Bronchial epithelial cell (primary cell): Measurements from ENCODE around the gene DNM1. TPM values are rescaled to one million over a fixed set of nuclear protein-coding genes. Genes with fewer than 3 reads are reported as not detected.
A peak's percentile ranks its signal among the peaks of the same experiment; 100 is the strongest.

ENCODE experiments used
- DNase-seq: peaks from one replicate; pipeline ENCODE4 v3.0.0-alpha.2; 2010; ENCODE audit warnings: low read depth
- FAIRE-seq: peaks from 2 replicates; lab custom pipeline; 2011; peaks lifted over from hg19 to GRCh38; lab: Jason Lieb, UNC
- H3K27me3 ChIP-seq: 2 replicates; pipeline ENCODE4 v1.5.1; 2011; ENCODE audit warnings: low read length; ENCODE audit not compliant: control insufficient read depth, insufficient read depth
- H3K36me3 ChIP-seq: 2 replicates; pipeline ENCODE4 v1.5.1; 2011; ENCODE audit warnings: low read length; ENCODE audit not compliant: control insufficient read depth, insufficient read depth
- H3K4me3 ChIP-seq: 2 replicates; pipeline ENCODE4 v1.5.1; 2011; ENCODE audit warnings: mild to moderate bottlenecking, low read depth, low read length, control low read depth
- CTCF ChIP-seq: IDR thresholded peaks from 2 replicates; pipeline ENCODE4 v1.5.1; 2011; ENCODE audit warnings: mild to moderate bottlenecking, moderate library complexity, low read length, control low read depth, inconsistent platforms; ENCODE audit not compliant: insufficient read depth, severe bottlenecking
- total RNA-seq: library from RNA; depleted of rRNA; stranded (reverse); fragments of >200 nt; gene quantifications from 2 replicates; pipeline ENCODE4 v1.2.1, GENCODE V29; 2014

DNM1 gene
- total RNA-seq, 1 donor from 2014 or later: 0.53 TPM

- Histone ChIP-seq H3K27me3 (no peaks in the 10 kb centered on the region), H3K36me3 (peaks cover 11% of the 10 kb centered on the region), H3K4me3 (no peak overlapping the region)
- FAIRE-seq (no peak), DNase-seq (no peak)
- no peak for TF ChIP-seq CTCF
Measured at GRCh38 chr9:128266868-128267590, 63.9 kb downstream of the DNM1 start.

- DNase-seq (peak; percentile 89), FAIRE-seq (no peak)
- H3K27me3 ChIP-seq: no peaks in the 10 kb centered on the region
Measured at GRCh38 chr9:128271112-128271511, 67.9 kb downstream of the DNM1 start.

GRCh38 chr9:128271512-128271911 lies 68.3 kb downstream of the DNM1 start:
- Histone ChIP-seq H3K27me3 (no peaks in the 10 kb centered on the region), H3K36me3 (peaks cover 8% of the 10 kb centered on the region), H3K4me3 (no peak overlapping the region)
- no peak for FAIRE-seq
- no peak for TF ChIP-seq CTCF
- DNase-seq: no peak

More at GRCh38 chr9:128271112-128271511, 67.9 kb downstream of the DNM1 start:
- peak; percentile 13 for TF ChIP-seq CTCF
- no peak overlapping the region for H3K4me3 ChIP-seq
- peaks cover 8% of the 10 kb centered on the region for H3K36me3 ChIP-seq

GRCh38 chr9:128274245-128274644 lies 71.1 kb downstream of the DNM1 start:
- DNase-seq (no peak), FAIRE-seq (no peak)
- Histone ChIP-seq H3K4me3 (no peak overlapping the region), H3K36me3 (peaks cover 5% of the 10 kb centered on the region), H3K27me3 (no peaks in the 10 kb centered on the region)
- TF ChIP-seq CTCF: no peak

GRCh38 chr9:128275198-128276007 lies 72.2 kb downstream of the DNM1 start, which contains the start of gene GOLGA2:
Gene GOLGA2 (minus strand): TSS chr9:128276007. CDS start chr9:128275976, 31 bp downstream.
- FAIRE-seq: no peak
- no peak for TF ChIP-seq CTCF
- DNase-seq: peak; percentile 13
- no peaks in the 10 kb centered on the region for H3K27me3 ChIP-seq
- peak within 1 kb of the TSS; percentile 91 for H3K4me3 ChIP-seq
- H3K36me3 ChIP-seq: peaks cover 2% of the 10 kb centered on the region
